Measurements from ENCODE around the gene RNF157. TPM values are rescaled to one million over a fixed set of nuclear protein-coding genes. Genes with fewer than 3 reads are reported as not detected.

The RNF157 gene
- total and polyA plus RNA-seq, 2 of the 4 experiments (the other 2 are of a cell fraction): 0.54 to 1.3 TPM

DNA sequence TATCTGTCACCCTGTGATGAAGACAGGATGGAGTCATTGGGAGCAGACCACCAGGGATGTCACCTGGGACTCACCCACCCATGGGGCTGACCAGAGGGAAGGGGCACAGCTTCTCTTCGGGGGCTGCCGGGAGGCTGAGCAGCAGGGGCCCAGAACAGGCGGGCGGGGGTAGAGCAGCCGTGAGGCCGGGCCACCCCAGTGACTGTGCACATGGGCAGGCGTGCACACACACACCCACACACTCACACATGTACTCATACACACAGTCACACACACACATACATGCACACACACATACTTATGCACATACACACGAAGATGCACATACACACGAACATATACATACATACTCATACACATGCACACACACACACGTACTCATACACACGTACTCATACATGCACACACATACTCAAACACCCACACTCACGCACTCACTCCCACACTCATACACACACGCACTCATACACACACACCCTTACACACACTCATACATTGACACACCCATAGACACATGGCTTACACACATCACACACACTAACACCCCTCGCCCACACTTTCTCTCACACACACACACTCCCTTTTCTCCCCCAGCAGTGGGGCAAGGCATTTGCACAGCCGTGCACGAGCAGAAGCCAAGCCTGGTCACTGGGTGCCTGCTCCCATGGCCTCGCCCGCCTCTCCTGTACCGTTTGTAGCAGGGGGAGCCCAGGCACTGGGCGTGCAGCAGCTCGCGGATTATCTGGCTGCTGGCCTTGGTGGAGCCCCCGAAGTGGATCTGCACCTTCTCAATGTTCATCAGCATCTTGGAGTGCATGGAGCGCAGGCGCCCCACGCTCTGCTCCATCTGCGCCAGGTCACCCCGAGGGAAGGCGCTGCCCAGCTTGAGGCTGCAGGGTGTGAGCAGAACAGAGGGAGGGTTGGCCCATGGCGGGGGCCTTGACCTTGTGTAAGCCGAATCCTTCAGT, 37.3 kb upstream of the RNF157 start:
- Histone ChIP-seq H2AK5ac (ENCODE audit: low read depth, low read length) (no peak overlapping the region; the same call in 1 of the 2 replicates), H3K9ac (ENCODE audit: low read depth, low read length) (no peak overlapping the region), H4K91ac (ENCODE audit: insufficient read depth, low read depth, low read length) (no peak overlapping the region), H3K4me3 (ENCODE audit: insufficient read depth, low read depth, low read length) (no peak overlapping the region), H3K27ac (ENCODE audit: insufficient read depth, low read length) (no peak overlapping the region), H3K18ac (ENCODE audit: low read depth, low read length) (no peak overlapping the region), H3K4me2 (ENCODE audit: low read depth, low read length) (no peak overlapping the region), H3K9me3 (ENCODE audit: control insufficient read depth, insufficient read depth, low read length) (no peaks in the 10 kb centered on the region), H3K23ac (ENCODE audit: low read depth, low read length) (no peak overlapping the region), H2BK15ac (ENCODE audit: low read depth, low read length) (no peak overlapping the region), H2BK20ac (ENCODE audit: low read depth, low read length) (no peak overlapping the region), H3K4me1 (ENCODE audit: control insufficient read depth, insufficient read depth, low read length) (peaks cover 7% of the 10 kb centered on the region), H4K20me1 (ENCODE audit: insufficient read depth, low read length) (no peaks in the 10 kb centered on the region; the same call in 1 of the 2 replicates), H2AK9ac (replicated peaks; ENCODE audit: low read depth, low read length, poor library complexity) (peak overlapping the region; percentile 33), H4K8ac (ENCODE audit: low read depth in 2 of 2, low read length in 2 of 2) (no peak overlapping the region), H2AFZ (replicated peaks; ENCODE audit: low read length, poor library complexity) (peak overlapping the region; percentile 41), H3K14ac (replicated peaks; ENCODE audit: low read depth, low read length) (no peak overlapping the region; the same call in 1 of the 2 replicates), H2BK5ac (ENCODE audit: low read depth, low read length, poor library complexity, severe bottlenecking) (peak overlapping the region; percentile 52), H3K79me1 (ENCODE audit: low read depth in 1 of 2, low read length in 2 of 2) (peaks cover 0 to 5% of the 10 kb centered on the region in 2 experiments; a peak in 1 of 4 replicates), H2BK120ac (ENCODE audit: low read depth, low read length) (no peak overlapping the region), H3K36me3 (ENCODE audit: control insufficient read depth, insufficient read depth, low read length) (peaks cover 4% of the 10 kb centered on the region), H3K4ac (ENCODE audit: low read depth, low read length) (0 out of 2 replicates have a peak overlapping the region, but pooled peaks have one; percentile 53), H4K5ac (ENCODE audit: low read depth, low read length) (no peak overlapping the region), H3K27me3 (ENCODE audit: control insufficient read depth, insufficient read depth, low read length) (no peaks in the 10 kb centered on the region), H3K9me1 (ENCODE audit: insufficient read depth, low read length) (peaks cover 6% of the 10 kb centered on the region), H3K56ac (ENCODE audit: extremely low read depth, insufficient read depth, low read length) (no peak overlapping the region)
- ATAC-seq (ENCODE audit: low read depth) (no peak), DNase-seq (no peak)
- no TSS peak for BruUV-seq (replicated peaks)
- POLR2A ChIA-PET (ENCODE audit: unreplicated experiment): no interaction called here
- in situ Hi-C loops (cut with MboI; ENCODE audit: low sequenced_read_pairs): no loop called here
- CTCF ChIA-PET: no interaction called here
- intact Hi-C loops (cut with micrococcal nuclease): no loop called here
- dilution Hi-C loops (cut with HindIII; ENCODE audit: low sequenced_read_pairs, unreplicated experiment): no loop called here
- WGBS, 2 experiments (ENCODE audit: extremely low coverage in 2 of 2, insufficient read length in 1 of 2): 91 to 100% methylated on average over 3 to 21 of the region's 31 CpGs
- no peak for TF ChIP-seq MAFK (IDR thresholded peaks at IDR 0.05; ENCODE audit: low read depth, low read length)
- no peak for TF ChIP-seq RAD21 (IDR thresholded peaks at IDR 0.05; ENCODE audit: low read length)
- TF ChIP-seq, protein P1, sequence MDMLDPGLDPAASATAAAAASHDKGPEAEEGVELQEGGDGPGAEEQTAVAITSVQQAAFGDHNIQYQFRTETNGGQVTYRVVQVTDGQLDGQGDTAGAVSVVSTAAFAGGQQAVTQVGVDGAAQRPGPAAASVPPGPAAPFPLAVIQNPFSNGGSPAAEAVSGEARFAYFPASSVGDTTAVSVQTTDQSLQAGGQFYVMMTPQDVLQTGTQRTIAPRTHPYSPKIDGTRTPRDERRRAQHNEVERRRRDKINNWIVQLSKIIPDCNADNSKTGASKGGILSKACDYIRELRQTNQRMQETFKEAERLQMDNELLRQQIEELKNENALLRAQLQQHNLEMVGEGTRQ (IDR thresholded peaks at IDR 0.05; ENCODE audit: low read depth, low read length): no peak
- no peak for TF ChIP-seq BHLHE40 (IDR thresholded peaks at IDR 0.05; ENCODE audit: low read depth, low read length)
- TF ChIP-seq, protein P2, sequence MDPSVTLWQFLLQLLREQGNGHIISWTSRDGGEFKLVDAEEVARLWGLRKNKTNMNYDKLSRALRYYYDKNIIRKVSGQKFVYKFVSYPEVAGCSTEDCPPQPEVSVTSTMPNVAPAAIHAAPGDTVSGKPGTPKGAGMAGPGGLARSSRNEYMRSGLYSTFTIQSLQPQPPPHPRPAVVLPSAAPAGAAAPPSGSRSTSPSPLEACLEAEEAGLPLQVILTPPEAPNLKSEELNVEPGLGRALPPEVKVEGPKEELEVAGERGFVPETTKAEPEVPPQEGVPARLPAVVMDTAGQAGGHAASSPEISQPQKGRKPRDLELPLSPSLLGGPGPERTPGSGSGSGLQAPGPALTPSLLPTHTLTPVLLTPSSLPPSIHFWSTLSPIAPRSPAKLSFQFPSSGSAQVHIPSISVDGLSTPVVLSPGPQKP (IDR thresholded peaks at IDR 0.05; ENCODE audit: borderline replicate concordance, low read depth, low read length): no peak
- no peak for TF ChIP-seq POLR2A (IDR thresholded peaks at IDR 0.05; ENCODE audit: low read depth, low read length)
- TF ChIP-seq FOS (IDR thresholded peaks at IDR 0.05; ENCODE audit: low read depth, low read length): no peak
- no peak for TF ChIP-seq SMC3 (IDR thresholded peaks at IDR 0.05; ENCODE audit: low read depth, low read length)
- no peak for TF ChIP-seq NFE2L2 (IDR thresholded peaks at IDR 0.05; ENCODE audit: low read depth, low read length)
- TF ChIP-seq MAZ (IDR thresholded peaks at IDR 0.05; ENCODE audit: borderline replicate concordance, low read depth, low read length): no peak
- TF ChIP-seq RFX5 (IDR thresholded peaks at IDR 0.05; ENCODE audit: low read depth, low read length): no peak
- TF ChIP-seq CHD1 (IDR thresholded peaks at IDR 0.05; ENCODE audit: low read depth, low read length): no peak
- no peak for TF ChIP-seq RCOR1 (IDR thresholded peaks at IDR 0.05; ENCODE audit: insufficient replicate concordance, low read length)
- no peak for TF ChIP-seq MXI1 (IDR thresholded peaks at IDR 0.05; ENCODE audit: borderline replicate concordance, low read depth, low read length)

All from IMR-90 (cell line).